ENCODE data around the gene TULP1.

Gene TULP1

GRCh38 chr6:35494161-35494563, 18.5 kb downstream of the TULP1 start:
- H3K9ac ChIP-seq (ENCODE audit: low read depth, low read length), result no peak overlapping the region
- H3K9me3 ChIP-seq (ENCODE audit: control insufficient read depth, insufficient read depth, low read length), result no peaks in the 10 kb centered on the region
- no peak overlapping the region for H3K4me3 ChIP-seq (ENCODE audit: low read depth, low read length)
- H3K4me1 ChIP-seq (ENCODE audit: control insufficient read depth, insufficient read depth, low read length), result peaks cover 47% of the 10 kb centered on the region
- H3K27me3 ChIP-seq (ENCODE audit: control insufficient read depth, insufficient read depth, low read length), result peaks cover 17% of the 10 kb centered on the region
- peaks cover 4% of the 10 kb centered on the region for H3K36me3 ChIP-seq (ENCODE audit: control insufficient read depth, insufficient read depth, low read length)

- H3K4me3 ChIP-seq (ENCODE audit: low read depth, low read length), result no peak overlapping the region
- peaks cover 44% of the 10 kb centered on the region for H3K4me1 ChIP-seq (ENCODE audit: control insufficient read depth, insufficient read depth, low read length)
- no peaks in the 10 kb centered on the region for H3K9me3 ChIP-seq (ENCODE audit: control insufficient read depth, insufficient read depth, low read length)
- H3K36me3 ChIP-seq (ENCODE audit: control insufficient read depth, insufficient read depth, low read length), result peaks cover 4% of the 10 kb centered on the region
- peaks cover 9% of the 10 kb centered on the region for H3K27me3 ChIP-seq (ENCODE audit: control insufficient read depth, insufficient read depth, low read length)
- no peak overlapping the region for H3K9ac ChIP-seq (ENCODE audit: low read depth, low read length)
Measured at GRCh38 chr6:35493307-35493983, 19.3 kb downstream of the TULP1 start.

GRCh38 chr6:35492974-35493284, 19.8 kb downstream of the TULP1 start:
- H3K9ac ChIP-seq (ENCODE audit: low read depth, low read length), result no peak overlapping the region
- H3K9me3 ChIP-seq (ENCODE audit: control insufficient read depth, insufficient read depth, low read length), result no peaks in the 10 kb centered on the region
- peaks cover 42% of the 10 kb centered on the region for H3K4me1 ChIP-seq (ENCODE audit: control insufficient read depth, insufficient read depth, low read length)
- peaks cover 5% of the 10 kb centered on the region for H3K27me3 ChIP-seq (ENCODE audit: control insufficient read depth, insufficient read depth, low read length)
- no peak overlapping the region for H3K4me3 ChIP-seq (ENCODE audit: low read depth, low read length)
- H3K36me3 ChIP-seq (ENCODE audit: control insufficient read depth, insufficient read depth, low read length), result peaks cover 4% of the 10 kb centered on the region

- Histone ChIP-seq H3K27me3 (ENCODE audit: control insufficient read depth, insufficient read depth, low read length) (peaks cover 5% of the 10 kb centered on the region), H3K36me3 (ENCODE audit: control insufficient read depth, insufficient read depth, low read length) (peaks cover 4% of the 10 kb centered on the region), H3K4me1 (ENCODE audit: control insufficient read depth, insufficient read depth, low read length) (peaks cover 44% of the 10 kb centered on the region), H3K4me3 (ENCODE audit: low read depth, low read length) (peak overlapping the region; percentile 26), H3K9me3 (ENCODE audit: control insufficient read depth, insufficient read depth, low read length) (no peaks in the 10 kb centered on the region), H3K9ac (ENCODE audit: low read depth, low read length) (peak overlapping the region; percentile 37)
Measured at GRCh38 chr6:35492258-35492973, 20.3 kb downstream of the TULP1 start.

- H3K27me3 ChIP-seq (ENCODE audit: control insufficient read depth, insufficient read depth, low read length), result peaks cover 5% of the 10 kb centered on the region
- peak overlapping the region; percentile 26 for H3K4me3 ChIP-seq (ENCODE audit: low read depth, low read length)
- peak overlapping the region; percentile 37 for H3K9ac ChIP-seq (ENCODE audit: low read depth, low read length)
- peaks cover 4% of the 10 kb centered on the region for H3K36me3 ChIP-seq (ENCODE audit: control insufficient read depth, insufficient read depth, low read length)
- H3K9me3 ChIP-seq (ENCODE audit: control insufficient read depth, insufficient read depth, low read length), result no peaks in the 10 kb centered on the region
- H3K4me1 ChIP-seq (ENCODE audit: control insufficient read depth, insufficient read depth, low read length), result peaks cover 50% of the 10 kb centered on the region
Measured at GRCh38 chr6:35491558-35492257, 21.0 kb downstream of the TULP1 start.

GRCh38 chr6:35490821-35491557, 21.7 kb downstream of the TULP1 start:
- Histone ChIP-seq H3K9ac (ENCODE audit: low read depth, low read length) (no peak overlapping the region), H3K9me3 (ENCODE audit: control insufficient read depth, insufficient read depth, low read length) (no peaks in the 10 kb centered on the region), H3K4me1 (ENCODE audit: control insufficient read depth, insufficient read depth, low read length) (peaks cover 53% of the 10 kb centered on the region), H3K36me3 (ENCODE audit: control insufficient read depth, insufficient read depth, low read length) (peaks cover 4% of the 10 kb centered on the region), H3K27me3 (ENCODE audit: control insufficient read depth, insufficient read depth, low read length) (peaks cover 5% of the 10 kb centered on the region), H3K4me3 (ENCODE audit: low read depth, low read length) (peak overlapping the region; percentile 58)

- H3K4me1 ChIP-seq (ENCODE audit: control insufficient read depth, insufficient read depth, low read length), result peaks cover 55% of the 10 kb centered on the region
- H3K36me3 ChIP-seq (ENCODE audit: control insufficient read depth, insufficient read depth, low read length), result peaks cover 5% of the 10 kb centered on the region
- H3K9me3 ChIP-seq (ENCODE audit: control insufficient read depth, insufficient read depth, low read length), result no peaks in the 10 kb centered on the region
- H3K4me3 ChIP-seq (ENCODE audit: low read depth, low read length), result peak overlapping the region; percentile 58
- peaks cover 2% of the 10 kb centered on the region for H3K27me3 ChIP-seq (ENCODE audit: control insufficient read depth, insufficient read depth, low read length)
- peak overlapping the region; percentile 61 for H3K9ac ChIP-seq (ENCODE audit: low read depth, low read length)
Measured at GRCh38 chr6:35489995-35490791, 22.5 kb downstream of the TULP1 start.

- Histone ChIP-seq H3K36me3 (ENCODE audit: control insufficient read depth, insufficient read depth, low read length) (peaks cover 8% of the 10 kb centered on the region), H3K9me3 (ENCODE audit: control insufficient read depth, insufficient read depth, low read length) (no peaks in the 10 kb centered on the region), H3K9ac (ENCODE audit: low read depth, low read length) (no peak overlapping the region), H3K4me3 (ENCODE audit: low read depth, low read length) (no peak overlapping the region), H3K4me1 (ENCODE audit: control insufficient read depth, insufficient read depth, low read length) (peaks cover 59% of the 10 kb centered on the region), H3K27me3 (ENCODE audit: control insufficient read depth, insufficient read depth, low read length) (peaks cover 2% of the 10 kb centered on the region)
Measured at GRCh38 chr6:35489066-35489465, 23.6 kb downstream of the TULP1 start.

GRCh38 chr6:35488517-35488862, 24.2 kb downstream of the TULP1 start:
- H3K9ac ChIP-seq (ENCODE audit: low read depth, low read length), result no peak overlapping the region
- no peak overlapping the region for H3K4me3 ChIP-seq (ENCODE audit: low read depth, low read length)
- H3K9me3 ChIP-seq (ENCODE audit: control insufficient read depth, insufficient read depth, low read length), result no peaks in the 10 kb centered on the region
- peaks cover 54% of the 10 kb centered on the region for H3K4me1 ChIP-seq (ENCODE audit: control insufficient read depth, insufficient read depth, low read length)
- H3K27me3 ChIP-seq (ENCODE audit: control insufficient read depth, insufficient read depth, low read length), result peaks cover under 1% of the 10 kb centered on the region
- peaks cover 5% of the 10 kb centered on the region for H3K36me3 ChIP-seq (ENCODE audit: control insufficient read depth, insufficient read depth, low read length)

GRCh38 chr6:35487658-35488516, 24.8 kb downstream of the TULP1 start:
- Histone ChIP-seq H3K36me3 (ENCODE audit: control insufficient read depth, insufficient read depth, low read length) (peaks cover 4% of the 10 kb centered on the region), H3K27me3 (ENCODE audit: control insufficient read depth, insufficient read depth, low read length) (no peaks in the 10 kb centered on the region), H3K9me3 (ENCODE audit: control insufficient read depth, insufficient read depth, low read length) (no peaks in the 10 kb centered on the region), H3K9ac (ENCODE audit: low read depth, low read length) (no peak overlapping the region), H3K4me1 (ENCODE audit: control insufficient read depth, insufficient read depth, low read length) (peaks cover 50% of the 10 kb centered on the region), H3K4me3 (ENCODE audit: low read depth, low read length) (no peak overlapping the region)

Data from iPS-15b (cell line).